SK-N-SH treated with all-trans-retinoic acid at 6 μM for 48 hours (cell line): ENCODE data around the gene XCR1.

ENCODE experiments used
- ATAC-seq: fragments of 200-7000 bp; cut with Tn5 transposase; 3 replicates; pipeline ENCODE4 v1.9.1; 2020; ENCODE audit warnings: mild to moderate bottlenecking, moderate library complexity
- ARNTL ChIP-seq: fragments of 450-650 bp; formaldehyde crosslinking; IDR thresholded peaks from 2 replicates; pipeline ENCODE4 v1.5.0; 2020; ENCODE audit warnings: low read depth, mild to moderate bottlenecking, moderate library complexity, borderline replicate concordance
- BACH2 ChIP-seq: fragments of 250-450 bp; sonication (Bioruptor Pico); IDR thresholded peaks from 2 replicates; pipeline ENCODE4 v1.9.0; 2021; ENCODE audit warnings: mild to moderate bottlenecking, borderline replicate concordance
- CREB5 ChIP-seq: fragments of 250-450 bp; sonication (Bioruptor Pico); IDR thresholded peaks from 2 replicates; pipeline ENCODE4 v1.5.1; 2020; ENCODE audit warnings: low read depth, mild to moderate bottlenecking, moderate library complexity
- CSDC2 ChIP-seq: fragments of 250-450 bp; sonication (Bioruptor Pico); IDR thresholded peaks from 2 replicates; pipeline ENCODE4 v1.5.0; 2020; ENCODE audit warnings: mild to moderate bottlenecking, moderate library complexity
- GLIS3 ChIP-seq: fragments of 250-450 bp; sonication (Bioruptor Pico); IDR thresholded peaks from 2 replicates; pipeline ENCODE4 v1.5.0; 2020; ENCODE audit warnings: mild to moderate bottlenecking, moderate library complexity
- ISL1 ChIP-seq: fragments of 250-450 bp; sonication (Bioruptor Pico); IDR thresholded peaks from 2 replicates; pipeline ENCODE4 v2.1.2; 2022; ENCODE audit warnings: mild to moderate bottlenecking, moderate library complexity
- OSR1 ChIP-seq: fragments of 250-450 bp; sonication (Bioruptor Pico); IDR thresholded peaks from 2 replicates; pipeline ENCODE4 v1.8.0; 2022; ENCODE audit warnings: moderate library complexity, mild to moderate bottlenecking, inconsistent platforms
- POU6F1 ChIP-seq: fragments of 250-450 bp; sonication (Bioruptor Pico); IDR thresholded peaks from 2 replicates; pipeline ENCODE4 v1.8.0; 2021; ENCODE audit warnings: low read depth, mild to moderate bottlenecking, moderate library complexity, borderline replicate concordance
- PPARA ChIP-seq: fragments of 250-450 bp; sonication (Bioruptor Pico); IDR thresholded peaks from 2 replicates; pipeline ENCODE4 v1.5.0; 2020; ENCODE audit warnings: mild to moderate bottlenecking, borderline replicate concordance
- RARB ChIP-seq: fragments of 250-450 bp; sonication (Bioruptor Pico); IDR thresholded peaks from 2 replicates; pipeline ENCODE4 v1.8.0; 2021; ENCODE audit warnings: mild to moderate bottlenecking, moderate library complexity
- TCF4 ChIP-seq: fragments of 250-450 bp; sonication (Bioruptor Pico); IDR thresholded peaks from 2 replicates; pipeline ENCODE4 v1.8.0; 2021; ENCODE audit warnings: mild to moderate bottlenecking, moderate library complexity, borderline replicate concordance
- TOX ChIP-seq: fragments of 250-450 bp; sonication (Bioruptor Pico); IDR thresholded peaks from 2 replicates; pipeline ENCODE4 v1.8.0; 2021; ENCODE audit warnings: mild to moderate bottlenecking, moderate library complexity, borderline replicate concordance
- TSHZ2 ChIP-seq: fragments of 250-450 bp; sonication (Bioruptor Pico); IDR thresholded peaks from 2 replicates; pipeline ENCODE4 v1.5.0; 2020; ENCODE audit warnings: mild to moderate bottlenecking, moderate library complexity
- ZC3H10 ChIP-seq: fragments of 250-450 bp; sonication (Bioruptor Pico); IDR thresholded peaks from 2 replicates; pipeline ENCODE4 v1.5.1; 2021; ENCODE audit warnings: mild to moderate bottlenecking, moderate library complexity
- ZFP30 ChIP-seq: fragments of 450-650 bp; formaldehyde crosslinking; IDR thresholded peaks from 2 replicates; pipeline ENCODE4 v1.5.0; 2022; ENCODE audit warnings: mild to moderate bottlenecking, moderate library complexity
- ZNF565 ChIP-seq: fragments of 450-650 bp; formaldehyde crosslinking; conservative IDR thresholded peaks from 2 replicates; pipeline ENCODE4 v1.5.0; 2020; ENCODE audit warnings: low read depth, mild to moderate bottlenecking, moderate library complexity
- ZNF70 ChIP-seq: fragments of 450-650 bp; formaldehyde crosslinking; IDR thresholded peaks from 2 replicates; pipeline ENCODE4 v1.5.0; 2020; ENCODE audit warnings: mild to moderate bottlenecking, moderate library complexity
- ZNF8 ChIP-seq: fragments of 450-650 bp; formaldehyde crosslinking; IDR thresholded peaks from 2 replicates; pipeline ENCODE4 v1.5.0; 2020; ENCODE audit warnings: mild to moderate bottlenecking, moderate library complexity

XCR1 gene

GRCh38 chr3:46027736-46028397, 584 bp upstream of the XCR1 start:
- ATAC-seq, result no peak
- TF ChIP-seq PPARA (CRISPR knock-in tag), result no peak
- TF ChIP-seq ZNF70 (CRISPR knock-in tag), result no peak
- TF ChIP-seq BACH2 (CRISPR knock-in tag), result no peak
- no peak for TF ChIP-seq ZFP30 (CRISPR knock-in tag)
- TF ChIP-seq ISL1 (CRISPR knock-in tag), result no peak
- TF ChIP-seq OSR1 (CRISPR knock-in tag), result no peak
- TF ChIP-seq, all 23 proteins: peak for 0

GRCh38 chr3:46025139-46025538, 2.1 kb downstream of the XCR1 start:
- TF ChIP-seq ARNTL (CRISPR knock-in tag) (no peak), ZNF565 (CRISPR knock-in tag) (no peak), TSHZ2 (CRISPR knock-in tag) (no peak), ZNF8 (CRISPR knock-in tag) (no peak), TCF4 (CRISPR knock-in tag) (no peak), CREB5 (no peak), GLIS3 (CRISPR knock-in tag) (no peak), TOX (CRISPR knock-in tag) (no peak)
- no peak for ATAC-seq

GRCh38 chr3:46024131-46024530, 3.2 kb downstream of the XCR1 start:
- no peak for TF ChIP-seq ZC3H10 (CRISPR knock-in tag)
- no peak for TF ChIP-seq POU6F1 (CRISPR knock-in tag)
- no peak for TF ChIP-seq TSHZ2 (CRISPR knock-in tag)
- no peak for TF ChIP-seq BACH2 (CRISPR knock-in tag)
- TF ChIP-seq ARNTL (CRISPR knock-in tag), result no peak
- TF ChIP-seq ZNF8 (CRISPR knock-in tag), result no peak
- TF ChIP-seq TCF4 (CRISPR knock-in tag), result no peak
- TF ChIP-seq CSDC2 (CRISPR knock-in tag), result no peak
- no peak for TF ChIP-seq ZFP30 (CRISPR knock-in tag)
- no peak for TF ChIP-seq RARB (CRISPR knock-in tag)
- no peak for ATAC-seq
